ENCODE data around the gene KCTD21.

KCTD21 gene

DNA sequence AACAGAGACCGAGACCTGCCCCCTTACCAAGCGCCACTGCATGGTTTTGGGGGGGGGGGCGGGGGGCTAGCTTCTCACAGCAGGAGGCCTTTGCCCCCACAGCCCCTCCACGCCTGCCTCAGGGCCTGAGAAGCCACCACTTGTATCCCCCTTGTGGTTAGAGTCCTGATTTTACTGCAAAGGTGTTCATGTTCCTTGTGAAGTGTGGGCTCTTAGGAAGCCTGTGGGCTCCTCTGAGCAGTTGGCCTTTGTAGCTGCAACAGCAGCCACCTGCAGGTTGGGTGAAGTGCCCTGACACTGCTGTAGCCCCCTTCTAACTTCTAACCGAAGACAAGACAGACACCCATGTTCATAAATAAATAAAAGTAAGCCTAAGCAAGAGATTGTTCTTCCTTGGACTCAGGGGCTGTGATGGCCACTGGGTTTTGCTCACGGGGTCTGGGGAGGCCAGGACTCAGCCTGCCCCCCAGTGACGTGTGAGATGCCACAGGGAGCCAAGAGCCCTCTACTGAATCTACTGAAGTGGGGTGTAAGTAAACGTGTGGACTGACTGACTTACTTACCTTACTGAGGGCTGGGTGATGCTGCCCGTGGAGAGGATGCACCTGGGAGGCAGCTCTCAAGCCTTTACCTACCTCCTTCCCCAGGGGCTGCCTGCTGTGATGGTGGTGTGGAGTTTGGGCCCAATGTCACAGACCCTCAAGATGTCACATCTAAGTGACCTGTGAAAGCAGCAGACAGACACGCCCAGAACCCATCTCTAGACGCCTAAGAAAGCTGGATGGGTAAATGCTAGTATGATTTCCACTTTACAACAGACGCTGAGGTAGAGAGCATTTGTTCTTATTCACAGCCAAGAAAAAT is 26.1 kb upstream of the KCTD21 start:
- Histone ChIP-seq H2AFZ (ENCODE audit: low read depth, low read length) (no peak overlapping the region), H3K9me3 (ENCODE audit: low read length) (peaks cover 5% of the 10 kb centered on the region), H3K36me3 (ENCODE audit: insufficient read depth, low read length) (peaks cover 79% of the 10 kb centered on the region), H3K4me3 (ENCODE audit: low read length) (no peak overlapping the region), H3K27me3 (ENCODE audit: insufficient read depth, low read length) (no peaks in the 10 kb centered on the region), H3K4me1 (ENCODE audit: insufficient read depth, low read length) (no peaks in the 10 kb centered on the region)

DNA sequence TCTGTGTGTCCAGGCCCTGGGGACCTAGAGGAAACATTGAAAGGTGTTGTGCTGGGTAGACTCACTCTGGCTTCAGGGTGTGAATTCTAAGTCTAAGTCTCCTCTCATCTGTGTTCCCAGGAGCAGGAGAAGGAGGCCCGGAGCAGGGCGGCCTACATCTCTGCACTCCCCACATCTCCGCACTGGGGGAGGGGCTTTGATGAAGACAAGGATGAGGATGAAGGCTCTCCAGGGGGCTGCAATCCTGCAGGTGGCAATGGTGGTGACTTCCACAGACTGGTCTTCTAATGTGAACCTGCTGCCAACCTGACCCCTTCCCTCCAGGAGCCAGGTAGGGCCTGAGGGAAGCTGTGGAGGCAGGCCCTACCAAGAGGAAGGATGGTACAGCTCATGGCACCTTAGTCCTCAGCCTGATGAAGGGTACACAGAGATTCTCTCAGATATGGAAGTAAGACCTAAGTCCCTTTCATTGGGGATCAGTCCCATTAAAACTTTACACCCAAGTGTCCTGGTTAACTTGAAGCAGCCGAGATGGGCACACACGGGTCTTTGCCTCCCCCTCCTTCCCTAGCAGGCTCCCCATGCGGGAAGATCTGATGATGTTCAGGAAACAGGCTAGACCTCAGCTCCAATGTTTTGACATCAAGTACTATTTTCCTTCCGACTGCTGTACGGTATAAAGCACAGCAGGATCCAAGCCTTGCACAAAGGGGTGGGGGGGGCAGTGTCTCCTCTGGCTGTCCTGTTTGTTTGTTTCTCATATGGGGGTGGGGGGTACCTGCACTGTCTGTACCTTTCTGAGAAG is 25.3 kb upstream of the KCTD21 start:
- Histone ChIP-seq H3K4me3 (ENCODE audit: low read length) (no peak overlapping the region), H3K9me3 (ENCODE audit: low read length) (peaks cover 5% of the 10 kb centered on the region), H2AFZ (ENCODE audit: low read depth, low read length) (no peak overlapping the region), H3K4me1 (ENCODE audit: insufficient read depth, low read length) (no peaks in the 10 kb centered on the region), H3K36me3 (ENCODE audit: insufficient read depth, low read length) (peaks cover 75% of the 10 kb centered on the region), H3K27me3 (ENCODE audit: insufficient read depth, low read length) (no peaks in the 10 kb centered on the region)

DNA sequence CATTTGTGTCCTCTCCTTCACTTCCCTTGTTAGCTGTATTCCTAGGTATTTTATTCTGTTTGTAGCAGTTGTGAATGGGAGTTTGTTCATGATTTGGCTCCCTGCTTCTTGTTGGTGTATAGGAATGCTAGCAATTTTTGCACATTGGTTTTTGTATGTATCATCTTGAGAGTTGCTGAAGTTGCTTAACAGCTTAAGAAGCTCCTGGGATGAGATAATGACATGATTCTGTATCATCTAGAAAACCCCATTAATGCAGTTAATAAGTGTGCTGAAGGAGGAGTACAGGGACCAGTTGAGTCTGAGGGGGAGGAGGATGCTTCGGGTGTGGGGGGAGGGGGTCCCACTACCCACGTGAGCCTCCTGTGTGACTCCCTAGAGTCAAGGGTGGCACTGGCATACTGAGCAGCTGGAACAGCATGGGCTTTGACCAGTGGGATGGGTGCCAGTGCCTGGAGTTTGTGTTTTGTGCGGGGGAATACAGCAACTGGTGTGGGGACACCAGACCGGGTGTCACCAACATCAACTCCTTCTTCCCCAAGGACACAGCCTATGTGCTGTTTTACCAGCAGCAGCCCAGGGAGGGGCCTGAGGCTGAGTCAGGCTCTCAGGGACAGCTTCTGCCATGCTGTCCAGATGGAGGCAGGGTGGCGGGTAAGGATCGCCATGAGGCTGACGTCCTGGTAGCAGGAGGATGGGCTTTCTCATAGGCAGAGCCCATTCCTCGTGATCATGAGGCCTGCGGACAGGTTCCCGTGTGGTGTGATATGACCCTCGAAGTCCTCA is 24.4 kb upstream of the KCTD21 start:
- Histone ChIP-seq H2AFZ (ENCODE audit: low read depth, low read length) (no peak overlapping the region), H3K4me1 (ENCODE audit: insufficient read depth, low read length) (no peaks in the 10 kb centered on the region), H3K27me3 (ENCODE audit: insufficient read depth, low read length) (no peaks in the 10 kb centered on the region), H3K36me3 (ENCODE audit: insufficient read depth, low read length) (peaks cover 73% of the 10 kb centered on the region), H3K9me3 (ENCODE audit: low read length) (peaks cover 3% of the 10 kb centered on the region), H3K4me3 (ENCODE audit: low read length) (no peak overlapping the region)

DNA sequence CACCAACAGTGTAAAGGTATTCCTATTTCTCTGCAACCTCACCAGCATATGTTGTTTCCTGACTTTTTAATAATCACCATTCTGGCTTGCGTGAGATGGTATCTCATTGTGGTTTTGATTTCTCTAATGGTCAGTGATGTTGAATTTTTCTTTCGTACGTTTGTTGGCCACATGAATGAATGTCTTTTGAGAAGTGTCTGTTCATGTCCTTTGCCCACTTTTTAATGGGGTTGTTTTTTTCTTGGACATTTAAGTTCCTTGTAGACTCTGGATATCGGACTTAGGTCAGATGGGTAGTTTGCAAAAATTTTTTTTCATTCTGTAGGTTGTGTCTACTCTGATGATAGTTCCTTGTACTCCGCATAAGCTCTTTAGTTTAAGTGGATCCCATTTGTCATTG is 23.1 kb upstream of the KCTD21 start:
- H3K4me1 ChIP-seq (ENCODE audit: insufficient read depth, low read length), result no peaks in the 10 kb centered on the region
- peaks cover 74% of the 10 kb centered on the region for H3K36me3 ChIP-seq (ENCODE audit: insufficient read depth, low read length)
- H3K27me3 ChIP-seq (ENCODE audit: insufficient read depth, low read length), result no peaks in the 10 kb centered on the region
- H3K4me3 ChIP-seq (ENCODE audit: low read length), result no peak overlapping the region
- no peak overlapping the region for H2AFZ ChIP-seq (ENCODE audit: low read depth, low read length)
- peaks cover 2% of the 10 kb centered on the region for H3K9me3 ChIP-seq (ENCODE audit: low read length)

DNA sequence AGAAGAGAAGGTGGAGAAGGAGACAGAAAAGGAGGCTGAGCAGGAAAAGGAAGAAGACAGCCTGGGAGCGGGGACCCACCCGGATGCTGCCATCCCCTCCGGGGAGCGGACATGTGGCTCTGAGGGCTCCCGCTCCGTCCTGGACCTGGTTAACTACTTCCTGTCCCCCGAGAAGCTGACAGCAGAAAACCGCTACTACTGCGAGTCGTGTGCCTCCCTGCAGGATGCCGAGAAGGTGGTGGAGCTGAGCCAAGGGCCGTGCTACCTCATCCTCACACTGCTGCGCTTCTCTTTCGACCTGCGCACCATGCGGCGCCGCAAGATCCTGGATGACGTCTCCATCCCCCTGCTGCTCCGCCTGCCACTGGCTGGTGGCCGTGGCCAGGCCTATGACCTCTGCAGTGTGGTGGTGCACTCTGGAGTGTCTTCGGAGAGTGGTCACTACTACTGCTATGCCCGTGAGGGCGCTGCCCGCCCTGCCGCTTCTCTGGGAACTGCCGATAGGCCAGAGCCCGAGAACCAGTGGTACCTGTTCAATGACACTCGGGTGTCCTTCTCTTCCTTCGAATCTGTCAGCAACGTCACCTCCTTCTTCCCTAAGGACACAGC is 21.7 kb upstream of the KCTD21 start:
- H3K36me3 ChIP-seq (ENCODE audit: insufficient read depth, low read length), result peaks cover 62% of the 10 kb centered on the region
- no peaks in the 10 kb centered on the region for H3K27me3 ChIP-seq (ENCODE audit: insufficient read depth, low read length)
- H3K4me3 ChIP-seq (ENCODE audit: low read length), result no peak overlapping the region
- no peak overlapping the region for H2AFZ ChIP-seq (ENCODE audit: low read depth, low read length)
- H3K4me1 ChIP-seq (ENCODE audit: insufficient read depth, low read length), result no peaks in the 10 kb centered on the region
- H3K9me3 ChIP-seq (ENCODE audit: low read length), result peaks cover 2% of the 10 kb centered on the region

DNA sequence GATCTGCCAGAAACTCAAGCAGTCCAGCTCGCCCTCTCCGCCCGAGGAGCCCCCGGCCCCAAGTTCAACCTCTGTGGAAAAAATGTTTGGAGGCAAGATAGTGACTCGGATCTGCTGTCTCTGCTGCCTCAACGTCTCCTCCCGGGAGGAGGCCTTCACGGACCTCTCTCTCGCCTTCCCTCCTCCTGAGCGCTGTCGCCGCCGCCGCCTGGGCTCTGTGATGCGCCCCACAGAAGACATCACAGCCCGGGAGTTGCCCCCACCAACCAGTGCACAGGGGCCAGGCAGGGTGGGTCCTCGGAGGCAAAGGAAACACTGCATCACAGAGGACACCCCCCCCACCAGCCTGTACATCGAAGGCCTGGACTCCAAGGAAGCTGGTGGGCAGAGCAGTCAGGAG is 21.1 kb upstream of the KCTD21 start:
- H3K36me3 ChIP-seq (ENCODE audit: insufficient read depth, low read length), result peaks cover 59% of the 10 kb centered on the region

DNA sequence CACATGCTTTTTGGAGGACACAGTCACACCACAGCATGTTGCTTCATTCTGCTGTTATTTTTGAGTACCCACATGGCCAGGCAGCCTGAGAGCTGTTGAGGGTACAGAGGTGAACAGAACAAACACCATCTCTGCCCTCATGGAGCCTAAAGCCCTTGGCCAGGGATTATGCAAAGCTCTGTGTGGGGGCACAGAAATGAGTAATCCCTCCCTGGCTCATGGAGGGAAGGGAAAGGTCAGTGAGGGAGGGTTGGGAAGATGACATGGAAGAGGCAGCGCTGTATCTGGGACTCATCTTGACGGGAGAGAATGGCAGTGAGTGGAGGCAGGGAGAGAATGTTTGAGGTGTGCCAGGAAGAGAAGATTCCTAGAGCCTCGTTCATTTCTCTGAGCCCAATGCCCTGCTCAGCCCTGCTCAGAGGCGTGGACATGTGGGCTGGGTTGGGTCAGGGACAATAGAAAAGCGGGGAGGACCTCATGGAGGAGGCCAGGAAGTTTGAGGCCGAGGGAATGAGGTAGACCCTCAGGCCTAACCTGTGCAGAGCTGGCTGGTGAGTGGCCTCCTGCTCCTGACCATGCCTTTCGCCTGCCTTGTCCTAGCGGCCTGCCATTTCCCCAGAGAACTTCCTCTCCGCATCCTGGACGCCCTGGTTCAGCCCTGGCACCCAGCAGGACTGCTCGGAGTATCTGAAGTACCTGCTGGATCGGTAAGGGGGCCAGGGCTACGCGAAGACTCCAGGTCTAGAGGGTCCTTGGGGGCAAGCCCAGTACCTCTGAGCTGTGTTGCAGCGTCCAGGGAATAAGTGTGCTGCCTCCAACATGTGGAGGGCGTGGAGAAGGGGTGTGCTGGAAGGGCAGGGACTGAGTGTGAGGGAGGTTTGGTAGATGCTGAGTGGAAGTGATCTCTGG is 20.1 kb upstream of the KCTD21 start:
- Histone ChIP-seq H3K27me3 (ENCODE audit: insufficient read depth, low read length) (no peaks in the 10 kb centered on the region), H3K4me3 (ENCODE audit: low read length) (no peak overlapping the region), H3K4me1 (ENCODE audit: insufficient read depth, low read length) (no peaks in the 10 kb centered on the region), H2AFZ (ENCODE audit: low read depth, low read length) (no peak overlapping the region), H3K9me3 (ENCODE audit: low read length) (peaks cover 2% of the 10 kb centered on the region), H3K36me3 (ENCODE audit: insufficient read depth, low read length) (peaks cover 51% of the 10 kb centered on the region)

More for the DNA sequence above, 21.1 kb upstream of the KCTD21 start:
- no peaks in the 10 kb centered on the region for H3K4me1 ChIP-seq (ENCODE audit: insufficient read depth, low read length)
- peaks cover 2% of the 10 kb centered on the region for H3K9me3 ChIP-seq (ENCODE audit: low read length)
- no peaks in the 10 kb centered on the region for H3K27me3 ChIP-seq (ENCODE audit: insufficient read depth, low read length)
- no peak overlapping the region for H3K4me3 ChIP-seq (ENCODE audit: low read length)
- no peak overlapping the region for H2AFZ ChIP-seq (ENCODE audit: low read depth, low read length)

DNA sequence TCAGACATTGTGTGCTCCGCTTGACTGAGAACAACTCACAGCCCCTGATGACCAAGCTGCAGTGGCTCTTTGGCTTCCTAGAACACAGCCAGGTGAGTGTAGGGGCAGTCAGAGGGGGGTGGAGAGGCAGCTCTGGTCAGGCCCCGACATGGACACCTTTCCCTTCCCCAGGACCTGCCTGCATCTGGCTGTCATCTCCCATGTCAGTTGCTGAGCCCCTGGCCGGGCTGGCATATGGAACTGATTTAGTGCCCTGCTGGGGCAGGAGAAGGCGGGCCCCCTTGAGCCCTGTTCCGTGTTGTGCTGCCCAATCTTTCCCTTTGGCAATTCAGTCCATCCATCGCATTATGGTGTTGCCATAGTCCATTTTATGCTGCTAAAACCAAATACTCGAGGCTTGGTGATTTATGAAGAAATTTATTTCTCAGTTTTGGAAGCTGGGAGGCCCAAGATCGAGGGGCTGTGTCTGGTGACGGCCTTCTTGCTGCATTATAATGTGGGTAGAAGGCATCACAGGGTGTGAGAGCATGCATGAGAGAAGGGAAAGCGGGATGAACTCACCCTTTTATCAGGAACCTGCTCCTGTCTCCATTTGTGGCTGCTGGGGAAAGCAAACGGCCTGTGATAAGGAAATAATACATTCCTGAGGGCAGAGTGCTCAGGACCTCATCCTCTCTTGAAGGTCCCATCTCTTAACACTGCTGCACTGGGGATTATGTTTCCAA is 19.3 kb upstream of the KCTD21 start:
- peaks cover 2% of the 10 kb centered on the region for H3K9me3 ChIP-seq (ENCODE audit: low read length)
- H3K27me3 ChIP-seq (ENCODE audit: insufficient read depth, low read length), result no peaks in the 10 kb centered on the region

DNA sequence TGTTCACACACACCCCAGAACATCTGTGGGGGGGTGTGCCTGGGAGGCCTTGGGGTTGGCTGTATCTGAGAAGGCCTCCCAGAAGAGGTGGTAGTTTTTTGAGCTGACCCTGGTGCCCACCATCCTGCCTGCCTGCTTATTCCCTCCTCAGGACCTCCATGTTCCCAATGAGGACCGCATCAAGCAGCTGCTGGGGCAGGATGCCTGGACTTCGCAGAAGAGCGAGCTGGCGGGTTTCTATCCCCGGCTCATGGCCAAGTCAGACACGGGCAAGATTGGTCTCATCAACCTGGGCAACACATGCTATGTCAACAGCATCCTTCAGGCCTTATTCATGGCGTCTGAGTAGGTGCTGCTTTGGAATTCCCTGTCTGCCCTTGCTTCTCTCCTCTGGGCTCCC is 17.3 kb upstream of the KCTD21 start:
- H2AFZ ChIP-seq (ENCODE audit: low read depth, low read length), result no peak overlapping the region
- peaks cover 39% of the 10 kb centered on the region for H3K36me3 ChIP-seq (ENCODE audit: insufficient read depth, low read length)
- H3K4me3 ChIP-seq (ENCODE audit: low read length), result no peak overlapping the region
- H3K4me1 ChIP-seq (ENCODE audit: insufficient read depth, low read length), result no peaks in the 10 kb centered on the region
- no peaks in the 10 kb centered on the region for H3K27me3 ChIP-seq (ENCODE audit: insufficient read depth, low read length)
- H3K9me3 ChIP-seq (ENCODE audit: low read length), result peaks cover 2% of the 10 kb centered on the region

More for the DNA sequence above, 19.3 kb upstream of the KCTD21 start:
- Histone ChIP-seq H3K4me1 (ENCODE audit: insufficient read depth, low read length) (no peaks in the 10 kb centered on the region), H2AFZ (ENCODE audit: low read depth, low read length) (no peak overlapping the region), H3K36me3 (ENCODE audit: insufficient read depth, low read length) (peaks cover 44% of the 10 kb centered on the region), H3K4me3 (ENCODE audit: low read length) (no peak overlapping the region)

DNA sequence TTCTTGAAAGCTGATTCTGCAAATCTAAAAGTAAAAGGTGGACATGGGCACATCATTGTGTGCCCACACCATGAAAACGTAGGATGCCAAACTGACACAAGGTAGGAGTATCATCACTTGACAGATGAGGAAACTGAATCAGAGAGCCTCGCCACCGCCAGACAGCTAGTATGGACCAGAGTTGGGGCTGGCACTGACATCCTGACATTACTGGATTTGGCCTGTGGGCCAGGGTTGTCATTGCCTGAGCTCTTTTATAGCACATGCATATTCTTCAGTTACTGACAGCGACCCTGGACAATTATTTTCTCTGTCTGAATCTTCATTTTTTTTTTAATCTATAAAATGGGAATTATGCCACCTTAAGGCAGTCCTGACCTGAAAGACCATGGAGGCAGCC is 16.8 kb upstream of the KCTD21 start:
- no peak overlapping the region for H3K4me3 ChIP-seq (ENCODE audit: low read length)
- no peaks in the 10 kb centered on the region for H3K27me3 ChIP-seq (ENCODE audit: insufficient read depth, low read length)
- no peak overlapping the region for H2AFZ ChIP-seq (ENCODE audit: low read depth, low read length)
- no peaks in the 10 kb centered on the region for H3K4me1 ChIP-seq (ENCODE audit: insufficient read depth, low read length)
- H3K36me3 ChIP-seq (ENCODE audit: insufficient read depth, low read length), result peaks cover 36% of the 10 kb centered on the region
- no peaks in the 10 kb centered on the region for H3K9me3 ChIP-seq (ENCODE audit: low read length)

DNA sequence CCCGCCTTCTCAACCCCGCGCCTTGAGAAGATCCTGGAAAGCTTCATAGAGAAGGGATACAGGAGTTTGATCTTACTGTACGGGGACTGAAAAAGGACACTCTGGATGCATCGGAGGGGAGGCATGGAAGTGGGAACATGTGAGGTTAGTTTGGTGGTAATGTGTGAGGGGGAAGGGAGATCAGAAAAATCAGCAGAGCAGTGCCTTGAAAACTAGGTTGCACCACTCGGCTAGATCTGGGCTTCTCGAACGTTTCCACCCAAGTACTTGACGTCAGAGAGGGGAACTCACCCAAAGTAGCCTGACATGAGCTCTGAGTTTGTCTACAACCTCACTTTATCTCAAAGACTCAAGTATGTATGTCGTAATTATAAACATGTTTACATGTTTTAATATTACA is 14.8 kb upstream of the KCTD21 start:
- Histone ChIP-seq H3K27me3 (ENCODE audit: insufficient read depth, low read length) (no peaks in the 10 kb centered on the region), H3K36me3 (ENCODE audit: insufficient read depth, low read length) (peaks cover 24% of the 10 kb centered on the region), H2AFZ (ENCODE audit: low read depth, low read length) (no peak overlapping the region), H3K4me3 (ENCODE audit: low read length) (no peak overlapping the region), H3K4me1 (ENCODE audit: insufficient read depth, low read length) (no peaks in the 10 kb centered on the region), H3K9me3 (ENCODE audit: low read length) (no peaks in the 10 kb centered on the region)

All from neuron (in vitro differentiated cells).